Gastroesophageal sphincter (tissue), 3 donors: ENCODE measurements around the gene TMEM120B.

Experiments
- EP300 ChIP-seq: sonication (generic); formaldehyde crosslinking; IDR thresholded peaks from one replicate; pipeline ENCODE4 v1.6.1; 2017; ENCODE audit warnings: antibody characterized with exemption, mild to moderate bottlenecking
- POLR2A ChIP-seq, 2 donors: fragments of 450-650 bp; IDR thresholded peaks; one replicate each; pipeline ENCODE4 v1.6.1; 2017; ENCODE audit warnings: antibody characterized with exemption in 2 of 2, mild to moderate bottlenecking in 2 of 2, moderate library complexity in 1 of 2
- POLR2AphosphoS5 ChIP-seq: sonication (generic); formaldehyde crosslinking; IDR thresholded peaks from one replicate; pipeline ENCODE4 v1.6.1; 2017; ENCODE audit warnings: antibody characterized with exemption
- TF ChIP-seq, protein P1 (sequence below), 4 experiments: fragments of 200-600 bp in 2 of 4; fragments of 450-650 bp in 2 of 4; sonication (generic) in 1 of 4; IDR thresholded peaks; one replicate each; pipeline ENCODE4 v1.5.1; 2017 to 2019; ENCODE audit warnings: antibody characterized with exemption in 4 of 4, mild to moderate bottlenecking in 2 of 4, moderate library complexity in 2 of 4

DNA sequence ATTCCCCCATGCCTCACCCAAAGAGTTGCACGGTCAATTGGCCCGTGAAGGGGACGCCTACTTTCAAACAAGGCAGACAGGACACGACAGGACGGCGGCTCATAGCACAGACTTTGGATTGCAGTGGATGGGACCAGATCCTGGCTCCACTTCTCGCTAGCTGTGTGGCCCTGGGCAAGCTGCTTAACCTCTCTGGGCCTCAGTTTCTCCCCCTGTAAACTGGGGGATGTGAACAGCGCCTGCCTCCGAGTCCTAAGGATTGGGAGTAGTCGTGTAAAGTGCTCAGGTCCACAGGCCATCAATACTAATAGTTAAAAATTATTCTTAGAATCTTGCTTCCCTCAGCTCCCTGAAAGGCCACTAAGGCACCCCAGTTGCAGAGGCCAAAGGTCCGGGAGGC lies 67.9 kb downstream of the TMEM120B start:
- TF ChIP-seq POLR2A (IDR thresholded peaks at IDR 0.05) (no peak), EP300 (no peak), POLR2AphosphoS5 (no peak)
- TF ChIP-seq, protein P1, sequence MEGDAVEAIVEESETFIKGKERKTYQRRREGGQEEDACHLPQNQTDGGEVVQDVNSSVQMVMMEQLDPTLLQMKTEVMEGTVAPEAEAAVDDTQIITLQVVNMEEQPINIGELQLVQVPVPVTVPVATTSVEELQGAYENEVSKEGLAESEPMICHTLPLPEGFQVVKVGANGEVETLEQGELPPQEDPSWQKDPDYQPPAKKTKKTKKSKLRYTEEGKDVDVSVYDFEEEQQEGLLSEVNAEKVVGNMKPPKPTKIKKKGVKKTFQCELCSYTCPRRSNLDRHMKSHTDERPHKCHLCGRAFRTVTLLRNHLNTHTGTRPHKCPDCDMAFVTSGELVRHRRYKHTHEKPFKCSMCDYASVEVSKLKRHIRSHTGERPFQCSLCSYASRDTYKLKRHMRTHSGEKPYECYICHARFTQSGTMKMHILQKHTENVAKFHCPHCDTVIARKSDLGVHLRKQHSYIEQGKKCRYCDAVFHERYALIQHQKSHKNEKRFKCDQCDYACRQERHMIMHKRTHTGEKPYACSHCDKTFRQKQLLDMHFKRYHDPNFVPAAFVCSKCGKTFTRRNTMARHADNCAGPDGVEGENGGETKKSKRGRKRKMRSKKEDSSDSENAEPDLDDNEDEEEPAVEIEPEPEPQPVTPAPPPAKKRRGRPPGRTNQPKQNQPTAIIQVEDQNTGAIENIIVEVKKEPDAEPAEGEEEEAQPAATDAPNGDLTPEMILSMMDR (IDR thresholded peaks at IDR 0.05): no peak
